ENCODE results near the gene DGAT2L6.

Gene DGAT2L6

GRCh38 chrX:70169281-70169680 is 8.0 kb upstream of the DGAT2L6 start:
- TF ChIP-seq, protein P1, sequence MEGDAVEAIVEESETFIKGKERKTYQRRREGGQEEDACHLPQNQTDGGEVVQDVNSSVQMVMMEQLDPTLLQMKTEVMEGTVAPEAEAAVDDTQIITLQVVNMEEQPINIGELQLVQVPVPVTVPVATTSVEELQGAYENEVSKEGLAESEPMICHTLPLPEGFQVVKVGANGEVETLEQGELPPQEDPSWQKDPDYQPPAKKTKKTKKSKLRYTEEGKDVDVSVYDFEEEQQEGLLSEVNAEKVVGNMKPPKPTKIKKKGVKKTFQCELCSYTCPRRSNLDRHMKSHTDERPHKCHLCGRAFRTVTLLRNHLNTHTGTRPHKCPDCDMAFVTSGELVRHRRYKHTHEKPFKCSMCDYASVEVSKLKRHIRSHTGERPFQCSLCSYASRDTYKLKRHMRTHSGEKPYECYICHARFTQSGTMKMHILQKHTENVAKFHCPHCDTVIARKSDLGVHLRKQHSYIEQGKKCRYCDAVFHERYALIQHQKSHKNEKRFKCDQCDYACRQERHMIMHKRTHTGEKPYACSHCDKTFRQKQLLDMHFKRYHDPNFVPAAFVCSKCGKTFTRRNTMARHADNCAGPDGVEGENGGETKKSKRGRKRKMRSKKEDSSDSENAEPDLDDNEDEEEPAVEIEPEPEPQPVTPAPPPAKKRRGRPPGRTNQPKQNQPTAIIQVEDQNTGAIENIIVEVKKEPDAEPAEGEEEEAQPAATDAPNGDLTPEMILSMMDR (IDR thresholded peaks at IDR 0.05; ENCODE audit: low read depth, low read length) = no peak
- DNase-seq (ENCODE audit: low read depth, low spot score) = no peak
- in situ Hi-C loops (cut with HindIII; ENCODE audit: low sequenced_read_pairs) = no loop called here
- H3K4me3 ChIP-seq (ENCODE audit: low read depth, low read length) = no peak overlapping the region

GRCh38 chrX:70171624-70172023 is 5.7 kb upstream of the DGAT2L6 start:
- H3K4me3 ChIP-seq (ENCODE audit: low read depth, low read length) = no peak overlapping the region
- TF ChIP-seq, protein P1 (IDR thresholded peaks at IDR 0.05; ENCODE audit: low read depth, low read length) = no peak
- in situ Hi-C loops (cut with HindIII; ENCODE audit: low sequenced_read_pairs) = no loop called here
- no peak for DNase-seq (ENCODE audit: low read depth, low spot score)

DNA sequence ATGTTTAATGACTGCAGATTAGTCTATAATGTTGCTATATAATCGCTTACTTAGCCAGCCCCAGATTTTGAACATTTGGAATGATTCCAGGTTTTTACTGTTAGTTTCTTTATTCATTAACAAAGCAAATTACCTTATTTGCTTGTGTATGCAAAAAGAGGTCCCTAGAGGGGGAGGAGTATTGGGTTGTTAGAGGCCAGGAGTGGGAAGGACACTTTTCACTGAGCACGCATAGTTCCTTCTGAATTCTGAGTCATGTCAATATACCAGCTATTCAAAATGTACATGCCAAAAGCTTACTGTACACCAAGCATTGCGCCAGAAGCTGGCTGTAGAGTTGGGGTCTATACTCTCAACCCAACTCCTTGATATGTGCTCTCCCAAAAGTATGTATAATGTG is 5.1 kb upstream of the DGAT2L6 start:
- in situ Hi-C loops (cut with HindIII; ENCODE audit: low sequenced_read_pairs) = no loop called here
- H3K4me3 ChIP-seq (ENCODE audit: low read depth, low read length) = no peak overlapping the region
- TF ChIP-seq, protein P1 (IDR thresholded peaks at IDR 0.05; ENCODE audit: low read depth, low read length) = no peak
- DNase-seq (ENCODE audit: low read depth, low spot score) = peak; percentile 7

DNA sequence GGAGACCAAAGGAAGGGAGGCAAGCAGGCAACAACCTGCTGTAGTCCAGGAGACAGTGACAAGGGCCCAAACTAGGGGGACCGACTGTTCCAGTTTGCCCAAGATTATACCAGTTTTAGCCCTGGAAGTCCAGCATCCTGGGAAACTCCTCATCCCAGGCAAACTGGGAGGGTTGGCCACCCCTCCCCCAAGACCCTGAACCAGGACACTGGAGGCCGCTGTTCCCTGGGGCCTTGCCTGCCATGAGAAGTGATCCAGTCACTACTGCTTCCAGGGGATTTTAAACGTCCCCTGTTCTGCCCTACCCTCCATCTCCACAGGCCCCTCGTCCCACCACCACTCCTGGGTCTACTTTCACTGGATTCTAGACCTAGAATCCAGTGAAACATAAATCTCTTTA is 4.3 kb upstream of the DGAT2L6 start:
- H3K4me3 ChIP-seq (ENCODE audit: low read depth, low read length) = no peak overlapping the region
- DNase-seq (ENCODE audit: low read depth, low spot score) = no peak
- in situ Hi-C loops (cut with HindIII; ENCODE audit: low sequenced_read_pairs) = no loop called here
- TF ChIP-seq, protein P1 (IDR thresholded peaks at IDR 0.05; ENCODE audit: low read depth, low read length) = no peak

DNA sequence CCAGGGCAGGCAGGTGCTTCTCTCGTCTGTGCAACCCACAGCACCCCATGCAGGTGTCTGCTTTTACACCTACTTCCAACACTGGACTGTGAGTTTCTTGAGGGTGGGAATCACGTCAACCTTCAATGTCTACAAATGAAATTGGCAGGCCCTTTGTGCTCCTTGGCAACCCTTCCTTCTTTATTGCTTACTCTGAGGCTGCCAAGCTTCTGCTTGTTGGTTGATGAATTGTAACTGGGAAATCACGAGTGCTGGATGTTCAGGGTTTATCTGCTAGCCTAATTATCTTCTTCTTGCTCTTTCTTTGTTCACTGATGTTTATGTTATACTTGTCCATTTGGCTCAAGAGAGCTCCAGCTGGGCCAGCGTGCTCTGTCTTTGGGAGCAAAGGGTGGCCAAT is 2.5 kb upstream of the DGAT2L6 start:
- no peak overlapping the region for H3K4me3 ChIP-seq (ENCODE audit: low read depth, low read length)
- in situ Hi-C loops (cut with HindIII; ENCODE audit: low sequenced_read_pairs) = no loop called here
- TF ChIP-seq, protein P1 (IDR thresholded peaks at IDR 0.05; ENCODE audit: low read depth, low read length) = no peak
- DNase-seq (ENCODE audit: low read depth, low spot score) = peak; percentile 53

DNA sequence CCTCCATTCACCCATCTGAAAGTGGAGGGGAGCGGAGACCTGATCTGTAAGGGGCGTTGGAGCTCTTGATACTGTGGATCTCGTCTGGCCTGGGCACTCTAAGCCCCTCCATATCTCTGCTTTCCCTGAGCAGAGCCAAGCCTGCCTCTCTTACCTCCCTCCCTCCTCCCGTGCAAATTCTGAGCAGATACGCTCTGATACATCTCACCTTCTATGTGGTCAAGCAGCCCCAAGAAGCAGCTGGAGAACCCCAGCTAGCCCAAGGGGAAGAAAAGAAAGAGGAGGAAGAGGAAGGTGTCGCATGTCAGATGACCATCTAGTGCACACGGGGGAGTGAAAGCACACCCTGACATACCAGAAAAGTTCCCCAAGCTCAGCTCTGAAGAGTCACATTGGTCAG is 1.9 kb upstream of the DGAT2L6 start:
- TF ChIP-seq, protein P1 (IDR thresholded peaks at IDR 0.05; ENCODE audit: low read depth, low read length) = no peak
- no peak for DNase-seq (ENCODE audit: low read depth, low spot score)
- in situ Hi-C loops (cut with HindIII; ENCODE audit: low sequenced_read_pairs) = no loop called here
- no peak overlapping the region for H3K4me3 ChIP-seq (ENCODE audit: low read depth, low read length)

DNA sequence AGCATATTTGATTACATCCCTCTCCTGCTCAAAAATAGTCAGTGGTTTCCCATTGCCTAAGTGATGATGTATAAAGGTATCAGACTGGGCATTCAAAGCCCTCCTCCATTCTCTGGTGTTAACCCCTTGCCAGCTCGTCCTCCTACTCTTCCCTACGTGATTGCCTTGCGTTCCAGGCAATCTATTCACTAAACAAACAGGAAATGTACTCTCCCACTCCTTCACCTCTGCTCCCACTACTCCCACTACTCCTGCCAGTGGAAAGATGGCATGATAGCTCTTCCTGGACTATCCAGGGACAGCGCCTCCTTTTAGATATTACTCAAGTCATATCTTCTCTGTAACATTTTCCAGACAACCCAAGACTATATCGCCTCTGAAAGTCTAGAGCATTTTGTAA is 5.8 kb downstream of the DGAT2L6 start:
- no peak for DNase-seq (ENCODE audit: low read depth, low spot score)
- no peak overlapping the region for H3K4me3 ChIP-seq (ENCODE audit: low read depth, low read length)
- in situ Hi-C loops (cut with HindIII; ENCODE audit: low sequenced_read_pairs) = no loop called here
- TF ChIP-seq, protein P1 (IDR thresholded peaks at IDR 0.05; ENCODE audit: low read depth, low read length) = no peak

Measured in astrocyte of the spinal cord (primary cell).